ENCODE data around the gene PKP1.

Gene PKP1

DNA sequence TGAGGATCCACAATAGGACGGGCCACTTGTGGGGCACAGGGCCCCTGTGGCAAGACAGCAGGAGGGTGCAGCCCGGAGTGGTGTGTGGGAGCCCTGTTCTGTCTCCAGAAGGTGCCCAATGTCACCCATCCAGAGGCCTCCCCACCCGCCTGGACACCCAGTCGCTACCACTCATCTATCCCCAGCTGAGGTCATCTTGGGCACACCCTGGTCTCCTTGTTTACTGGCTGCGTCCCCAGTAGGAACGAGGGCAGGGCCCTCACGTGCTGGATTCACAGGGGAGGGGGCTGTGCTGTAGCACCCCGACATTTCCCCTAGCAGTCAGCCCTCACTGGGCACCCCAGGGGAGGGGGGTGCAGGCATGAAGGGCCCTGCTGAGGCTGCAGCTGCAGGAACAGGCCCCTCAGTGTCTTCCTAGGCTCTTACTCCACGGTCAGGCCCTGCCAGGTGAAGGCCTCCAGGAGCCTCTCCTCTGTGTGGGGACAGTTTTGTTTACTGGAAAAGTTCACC, 96.5 kb downstream of the PKP1 start:
- no peak for DNase-seq (ENCODE audit: low read depth)

DNA sequence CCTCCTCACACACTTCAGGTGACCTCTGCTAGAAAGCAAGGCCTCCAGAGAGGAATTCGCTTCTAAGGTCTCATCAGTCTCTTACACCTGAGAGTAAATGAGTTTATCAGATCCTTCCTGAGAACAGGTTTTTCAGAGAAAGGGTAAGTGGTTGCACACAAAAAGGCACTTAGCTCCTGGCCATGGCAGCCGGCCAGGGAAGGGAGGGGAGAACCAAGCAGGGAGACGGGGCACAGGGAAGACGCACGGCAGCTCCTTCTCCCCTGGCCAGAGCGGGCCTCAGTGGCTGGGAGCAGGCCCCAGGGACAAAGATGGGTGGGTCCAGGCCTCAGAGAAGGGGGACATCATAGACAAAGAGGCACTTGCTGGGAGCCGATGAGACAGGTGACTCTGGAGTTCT, 97.8 kb downstream of the PKP1 start:
- no peak for DNase-seq (ENCODE audit: low read depth)
- TF ChIP-seq, protein P1, sequence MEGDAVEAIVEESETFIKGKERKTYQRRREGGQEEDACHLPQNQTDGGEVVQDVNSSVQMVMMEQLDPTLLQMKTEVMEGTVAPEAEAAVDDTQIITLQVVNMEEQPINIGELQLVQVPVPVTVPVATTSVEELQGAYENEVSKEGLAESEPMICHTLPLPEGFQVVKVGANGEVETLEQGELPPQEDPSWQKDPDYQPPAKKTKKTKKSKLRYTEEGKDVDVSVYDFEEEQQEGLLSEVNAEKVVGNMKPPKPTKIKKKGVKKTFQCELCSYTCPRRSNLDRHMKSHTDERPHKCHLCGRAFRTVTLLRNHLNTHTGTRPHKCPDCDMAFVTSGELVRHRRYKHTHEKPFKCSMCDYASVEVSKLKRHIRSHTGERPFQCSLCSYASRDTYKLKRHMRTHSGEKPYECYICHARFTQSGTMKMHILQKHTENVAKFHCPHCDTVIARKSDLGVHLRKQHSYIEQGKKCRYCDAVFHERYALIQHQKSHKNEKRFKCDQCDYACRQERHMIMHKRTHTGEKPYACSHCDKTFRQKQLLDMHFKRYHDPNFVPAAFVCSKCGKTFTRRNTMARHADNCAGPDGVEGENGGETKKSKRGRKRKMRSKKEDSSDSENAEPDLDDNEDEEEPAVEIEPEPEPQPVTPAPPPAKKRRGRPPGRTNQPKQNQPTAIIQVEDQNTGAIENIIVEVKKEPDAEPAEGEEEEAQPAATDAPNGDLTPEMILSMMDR (conservative IDR thresholded peaks at IDR 0.05; ENCODE audit: low read depth, low read length): no peak
- H3K4me3 ChIP-seq (ENCODE audit: low read length): no peak overlapping the region

More for the DNA sequence above, 96.5 kb downstream of the PKP1 start:
- TF ChIP-seq, protein P1 (conservative IDR thresholded peaks at IDR 0.05; ENCODE audit: low read depth, low read length): no peak
- H3K4me3 ChIP-seq (ENCODE audit: low read length): no peak overlapping the region

Data from retinal pigment epithelial cell (primary cell).